ENCODE measurements around the gene BLTP3B.

Gene BLTP3B

DNA sequence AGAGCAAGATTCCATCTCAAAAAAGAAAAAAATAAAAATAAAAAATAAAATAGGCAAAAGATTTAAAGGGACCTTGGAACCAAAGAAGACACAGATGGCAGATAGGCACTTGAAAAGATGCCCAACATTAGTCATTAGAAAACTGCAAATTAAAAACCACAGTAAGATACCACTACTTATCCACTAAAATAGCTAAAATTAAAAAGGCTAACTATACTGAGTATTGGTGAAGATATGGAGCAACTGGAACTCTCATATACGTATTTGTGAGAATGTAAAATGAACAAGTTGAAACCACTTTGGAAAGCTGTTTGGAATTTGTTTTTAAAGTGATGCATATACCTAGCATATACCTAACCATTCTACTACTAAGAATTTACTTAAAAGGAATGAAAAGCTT, 22.3 kb downstream of the BLTP3B start:
- no peak for FAIRE-seq
- DNase-seq (ENCODE audit: insufficient read length, low spot score) = no peak

DNA sequence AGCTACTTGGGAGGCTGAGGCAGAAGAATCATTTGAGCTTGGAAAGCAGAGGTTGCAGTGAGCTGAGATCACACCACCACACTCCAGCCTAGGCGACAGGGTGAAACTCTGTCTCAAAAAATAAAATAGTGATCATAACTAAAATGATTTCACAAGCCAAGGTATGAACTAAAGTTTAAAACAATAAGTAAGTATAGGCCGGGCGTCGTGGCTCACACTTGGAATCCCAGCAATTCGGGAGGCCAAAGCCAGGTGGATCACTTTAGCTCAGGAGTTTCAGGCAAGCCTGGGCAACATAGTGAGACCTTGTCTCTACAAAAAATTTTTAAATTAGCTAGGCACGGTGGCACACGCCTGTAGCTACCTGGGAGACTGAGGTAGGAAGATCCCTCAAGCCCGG, 27.4 kb downstream of the BLTP3B start:
- FAIRE-seq (no peak), DNase-seq (ENCODE audit: insufficient read length, low spot score) (no peak)

DNA sequence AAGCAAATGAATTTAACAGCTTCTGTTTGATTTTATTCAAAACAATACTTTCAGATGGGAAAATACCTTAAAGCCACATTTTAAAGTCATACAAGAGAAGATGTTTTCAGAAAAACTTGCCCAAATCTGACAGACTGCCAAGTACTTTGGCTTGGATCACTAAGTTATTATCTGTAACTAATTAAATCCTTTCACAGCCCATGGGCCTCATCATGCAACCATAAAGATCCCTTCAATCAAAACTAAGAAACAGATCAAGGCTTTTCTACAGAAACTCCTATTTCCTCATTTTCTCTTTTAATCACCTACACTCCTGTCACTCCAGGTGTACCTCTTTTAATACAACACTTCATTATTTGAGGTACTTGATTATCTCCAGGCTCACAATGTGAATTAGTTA, 28.1 kb downstream of the BLTP3B start:
- FAIRE-seq (no peak), DNase-seq (ENCODE audit: insufficient read length, low spot score) (no peak)

DNA sequence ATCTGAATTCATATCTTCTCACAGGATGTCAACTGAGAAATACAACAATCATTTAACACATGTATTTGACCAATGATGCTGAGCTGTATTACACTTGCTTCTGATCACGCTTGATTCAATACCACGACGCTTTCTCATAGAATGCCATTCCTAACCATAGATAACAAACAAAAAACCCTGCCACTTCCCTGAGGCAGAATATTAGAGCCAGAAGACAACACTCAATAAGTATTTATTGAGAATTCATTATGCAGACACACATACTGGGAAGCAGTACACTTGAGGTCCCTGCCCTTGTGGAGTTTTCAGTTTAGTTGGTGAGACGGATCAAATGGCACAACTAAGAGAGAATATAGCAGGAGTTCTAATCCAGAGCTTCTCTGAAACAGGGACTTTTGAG, 32.4 kb downstream of the BLTP3B start:
- no peak for FAIRE-seq

DNA sequence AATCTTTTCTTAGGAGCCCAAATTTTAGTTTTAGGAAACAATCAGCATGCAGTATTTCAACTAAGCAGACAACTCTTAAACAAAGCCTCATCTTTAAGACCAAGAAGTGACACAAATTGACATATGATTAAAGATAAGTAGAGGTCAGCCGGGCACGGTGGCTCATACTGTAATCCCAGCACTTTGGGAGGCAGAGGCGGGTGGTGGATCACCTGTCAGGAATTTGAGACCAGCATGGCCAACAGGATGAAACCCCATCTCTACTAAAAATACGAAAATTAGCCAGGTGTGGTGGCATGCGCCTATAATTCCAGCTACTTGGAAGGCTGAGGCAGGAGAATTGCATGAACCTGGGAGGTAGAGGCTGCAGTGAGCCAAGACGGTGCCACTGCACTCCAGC, 35.8 kb downstream of the BLTP3B start:
- FAIRE-seq (no peak), DNase-seq (ENCODE audit: insufficient read length, low spot score) (no peak)

More for the DNA sequence above, 32.4 kb downstream of the BLTP3B start:
- no peak for DNase-seq (ENCODE audit: insufficient read length, low spot score)

DNA sequence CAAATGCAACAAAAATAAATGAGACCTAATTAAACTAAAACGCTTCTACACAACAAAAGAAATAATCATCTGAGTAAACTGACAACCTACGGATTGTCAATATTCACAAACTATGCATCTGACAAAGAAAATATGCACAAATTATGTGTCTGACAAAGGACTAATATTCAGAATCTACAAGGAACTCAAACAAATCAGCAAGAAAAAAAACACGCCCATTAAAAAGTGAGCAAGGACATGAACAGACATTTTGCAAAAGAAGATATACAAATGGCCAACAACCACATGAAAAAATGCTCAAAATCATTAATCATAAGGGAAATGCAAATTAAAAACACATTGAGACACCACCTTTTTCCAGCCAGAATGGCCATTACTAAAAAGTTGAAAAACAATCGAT, 37.0 kb downstream of the BLTP3B start:
- DNase-seq (ENCODE audit: insufficient read length, low spot score) (no peak), FAIRE-seq (no peak)

DNA sequence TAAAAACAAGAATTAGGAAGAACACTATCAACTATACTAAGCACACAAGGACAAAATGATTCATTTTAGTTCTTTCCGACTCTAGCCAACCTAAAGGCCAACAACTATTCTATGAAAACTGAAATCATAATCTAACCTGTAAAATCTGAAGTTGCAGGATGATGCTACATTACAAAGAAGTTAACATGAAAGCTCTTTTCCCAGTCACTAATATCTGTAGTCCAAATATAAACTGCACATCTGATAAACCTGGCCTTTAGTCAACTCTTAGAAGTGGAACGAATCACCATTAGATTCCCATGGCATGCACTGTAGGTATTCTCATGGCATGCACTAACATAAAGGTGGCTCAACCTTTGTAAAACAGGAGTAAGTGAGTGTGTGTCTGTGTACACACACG, 41.7 kb downstream of the BLTP3B start:
- DNase-seq (ENCODE audit: insufficient read length, low spot score) (no peak), FAIRE-seq (no peak)

Measured in HTR-8/SVneo (cell line).